Cardiac muscle cell (in vitro differentiated cells and primary cell): ENCODE results near the gene PSD2. TPM values are rescaled to one million over a fixed set of nuclear protein-coding genes. Genes with fewer than 3 reads are reported as not detected.

Experiments
- DNase-seq, 2 donors: peaks; one replicate each; pipeline versions ENCODE4 v3.0.0 to v3.0.0-alpha.2; 2010 to 2017; ENCODE audit warnings: low read depth in 1 of 2, low spot score in 1 of 2
- H3K27ac ChIP-seq: fragments of 200-600 bp; sonication (generic); 2 replicates; pipeline ENCODE4 v1.5.1; 2016
- H3K27me3 ChIP-seq: fragments of 200-600 bp; sonication (generic); 2 replicates; pipeline ENCODE4 v1.6.0; 2016; ENCODE audit warnings: control low read depth
- H3K36me3 ChIP-seq: fragments of 200-600 bp; sonication (generic); 2 replicates; pipeline ENCODE4 v1.5.1; 2016; ENCODE audit warnings: control low read depth
- H3K4me1 ChIP-seq: fragments of 200-600 bp; sonication (generic); 2 replicates; pipeline ENCODE4 v1.8.1; 2017; ENCODE audit warnings: low read depth, mild to moderate bottlenecking, mixed run types
- H3K4me3 ChIP-seq: fragments of 200-600 bp; sonication (generic); 2 replicates; pipeline ENCODE4 v1.5.1; 2016; ENCODE audit warnings: mild to moderate bottlenecking
- H3K9me3 ChIP-seq: fragments of 200-600 bp; sonication (generic); 2 replicates; pipeline ENCODE4 v1.5.1; 2017; ENCODE audit warnings: low read depth, mild to moderate bottlenecking, control low read depth
- CTCF ChIP-seq: IDR thresholded peaks from 2 replicates; pipeline ENCODE4 v1.5.1; 2012; ENCODE audit warnings: low read depth, mild to moderate bottlenecking, low read length
- polyA plus RNA-seq: library from polyadenylated mRNA; unstranded; fragments of >200 nt; fragmentation: Nextera tagmentation; extraction: Ambion mirVana; gene quantifications from 2 replicates; pipeline ENCODE4 v1.2.1, GENCODE V29; 2016
- total RNA-seq: library from RNA; depleted of rRNA; stranded (reverse); fragments of >200 nt; gene quantifications from 2 replicates; pipeline ENCODE4 v1.2.3, GENCODE V29; 2016

PSD2 gene
- total and polyA plus RNA-seq, 2 experiments from 2014 or later, result 0.04 to 0.48 TPM

DNA sequence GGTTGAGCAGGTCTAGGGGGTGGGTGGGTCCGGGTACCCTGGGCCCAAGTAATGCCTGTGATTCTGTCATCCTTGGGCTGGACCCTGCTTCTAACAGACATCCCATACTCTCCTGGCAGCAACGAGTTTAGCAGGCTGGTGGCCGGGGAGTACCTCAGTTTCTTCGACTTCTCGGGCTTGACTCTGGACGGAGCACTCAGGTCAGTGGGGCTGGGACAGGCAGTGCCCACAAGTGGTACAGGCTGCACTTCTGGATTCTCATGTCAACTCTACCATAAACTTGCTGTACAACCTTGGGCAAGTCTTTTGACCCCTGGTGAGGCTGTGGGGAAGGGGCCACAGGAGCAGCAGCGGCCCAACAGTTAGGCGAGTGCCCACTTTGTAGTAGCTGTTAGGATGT lies 21.8 kb downstream of the PSD2 start:
- peaks cover 3% of the 10 kb centered on the region for H3K27me3 ChIP-seq
- no peaks in the 10 kb centered on the region for H3K4me1 ChIP-seq
- H3K36me3 ChIP-seq, result no peaks in the 10 kb centered on the region
- no peak overlapping the region for H3K4me3 ChIP-seq
- H3K27ac ChIP-seq, result no peak overlapping the region
- DNase-seq, result no peak
- no peak for TF ChIP-seq CTCF
- H3K9me3 ChIP-seq, result no peaks in the 10 kb centered on the region

DNA sequence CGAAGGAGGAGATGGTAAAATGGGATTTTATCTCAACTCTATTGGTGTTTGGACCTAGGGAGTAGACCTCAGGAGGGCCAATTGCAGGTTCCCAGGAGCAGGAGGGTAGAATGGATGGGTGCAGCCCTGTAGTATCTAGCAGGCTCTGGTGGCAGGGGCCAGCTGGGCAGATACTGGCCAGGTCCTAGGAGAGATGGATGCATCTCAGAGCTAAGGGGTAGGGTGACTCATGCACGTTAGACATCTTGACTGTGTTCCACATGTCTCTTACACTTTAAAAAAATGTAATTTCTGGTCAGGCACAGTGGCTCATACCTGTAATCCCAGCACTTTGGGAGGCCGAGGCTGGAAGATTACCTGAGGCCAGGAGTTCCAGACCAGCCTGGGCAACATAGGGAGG lies 22.4 kb downstream of the PSD2 start:
- Histone ChIP-seq H3K27me3 (no peaks in the 10 kb centered on the region), H3K4me3 (no peak overlapping the region), H3K36me3 (no peaks in the 10 kb centered on the region), H3K27ac (no peak overlapping the region), H3K4me1 (no peaks in the 10 kb centered on the region), H3K9me3 (no peaks in the 10 kb centered on the region)
- TF ChIP-seq CTCF, result no peak
- DNase-seq, result no peak

DNA sequence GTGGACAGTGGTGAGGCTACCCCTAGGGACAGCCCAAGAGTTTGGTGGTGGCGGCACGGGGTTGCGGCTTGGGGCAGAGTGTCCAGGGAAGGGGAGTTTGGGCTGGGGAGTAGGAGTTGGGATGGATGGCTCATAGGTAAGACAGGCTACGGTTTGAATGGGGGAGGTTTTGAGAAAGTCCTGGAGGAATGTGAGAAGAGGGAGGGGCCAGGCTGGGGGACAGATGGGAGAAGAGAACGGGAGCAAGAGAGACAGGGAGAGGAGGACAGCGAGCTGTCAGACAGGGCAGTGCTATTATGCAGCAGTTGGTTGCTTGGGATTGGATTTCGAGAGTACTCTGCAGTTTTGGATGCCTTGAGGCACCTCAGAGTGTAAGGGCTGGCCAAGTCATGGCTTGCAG lies 24.5 kb downstream of the PSD2 start:
- Histone ChIP-seq H3K9me3 (no peaks in the 10 kb centered on the region), H3K4me3 (no peak overlapping the region), H3K27me3 (no peaks in the 10 kb centered on the region), H3K36me3 (no peaks in the 10 kb centered on the region), H3K4me1 (no peaks in the 10 kb centered on the region), H3K27ac (no peak overlapping the region)
- no peak for TF ChIP-seq CTCF
- no peak for DNase-seq

- Histone ChIP-seq H3K4me3 (no peak overlapping the region), H3K9me3 (no peaks in the 10 kb centered on the region), H3K4me1 (no peaks in the 10 kb centered on the region), H3K27ac (no peak overlapping the region), H3K27me3 (no peaks in the 10 kb centered on the region), H3K36me3 (no peaks in the 10 kb centered on the region)
- no peak for DNase-seq
- no peak for TF ChIP-seq CTCF
Observed at GRCh38 chr5:139820606-139821005, 25.0 kb downstream of the PSD2 start.

- H3K27ac ChIP-seq, result no peak overlapping the region
- no peaks in the 10 kb centered on the region for H3K36me3 ChIP-seq
- H3K9me3 ChIP-seq, result no peaks in the 10 kb centered on the region
- no peak overlapping the region for H3K4me3 ChIP-seq
- TF ChIP-seq CTCF, result no peak
- DNase-seq, result no peak
- no peaks in the 10 kb centered on the region for H3K27me3 ChIP-seq
- H3K4me1 ChIP-seq, result no peaks in the 10 kb centered on the region
Observed at GRCh38 chr5:139821806-139822552, 26.4 kb downstream of the PSD2 start.
